Activated naive CD8-positive, alpha-beta T cell (primary cell): ENCODE data around the gene KIAA0513.
A peak's percentile ranks its signal among the peaks of the same experiment; 100 is the strongest.

Experiments
- H3K27ac Mint-ChIP-seq: one replicate; pipeline ENCODE4 v1.8.0; 2021; ENCODE audit warnings: mixed read lengths
- H3K27me3 Mint-ChIP-seq: one replicate; pipeline ENCODE4 v1.8.0; 2021; ENCODE audit warnings: mixed read lengths
- H3K36me3 Mint-ChIP-seq: one replicate; pipeline ENCODE4 v1.8.0; 2021; ENCODE audit warnings: mixed read lengths
- H3K4me1 Mint-ChIP-seq: one replicate; pipeline ENCODE4 v1.8.0; 2021; ENCODE audit warnings: low read depth, mixed read lengths
- H3K4me3 Mint-ChIP-seq: one replicate; pipeline ENCODE4 v1.8.0; 2021; ENCODE audit warnings: mild to moderate bottlenecking, mixed read lengths
- H3K9me3 Mint-ChIP-seq: one replicate; pipeline ENCODE4 v1.8.0; 2021; ENCODE audit warnings: low read depth, mixed read lengths

KIAA0513 gene

GRCh38 chr16:85090181-85090580 is 62.6 kb downstream of the KIAA0513 start:
- Mint-ChIP-seq H3K9me3 (no peaks in the 10 kb centered on the region), H3K4me3 (no peak overlapping the region), H3K4me1 (peaks cover 13% of the 10 kb centered on the region), H3K27ac (no peak overlapping the region), H3K27me3 (no peaks in the 10 kb centered on the region), H3K36me3 (peaks cover 2% of the 10 kb centered on the region)

DNA sequence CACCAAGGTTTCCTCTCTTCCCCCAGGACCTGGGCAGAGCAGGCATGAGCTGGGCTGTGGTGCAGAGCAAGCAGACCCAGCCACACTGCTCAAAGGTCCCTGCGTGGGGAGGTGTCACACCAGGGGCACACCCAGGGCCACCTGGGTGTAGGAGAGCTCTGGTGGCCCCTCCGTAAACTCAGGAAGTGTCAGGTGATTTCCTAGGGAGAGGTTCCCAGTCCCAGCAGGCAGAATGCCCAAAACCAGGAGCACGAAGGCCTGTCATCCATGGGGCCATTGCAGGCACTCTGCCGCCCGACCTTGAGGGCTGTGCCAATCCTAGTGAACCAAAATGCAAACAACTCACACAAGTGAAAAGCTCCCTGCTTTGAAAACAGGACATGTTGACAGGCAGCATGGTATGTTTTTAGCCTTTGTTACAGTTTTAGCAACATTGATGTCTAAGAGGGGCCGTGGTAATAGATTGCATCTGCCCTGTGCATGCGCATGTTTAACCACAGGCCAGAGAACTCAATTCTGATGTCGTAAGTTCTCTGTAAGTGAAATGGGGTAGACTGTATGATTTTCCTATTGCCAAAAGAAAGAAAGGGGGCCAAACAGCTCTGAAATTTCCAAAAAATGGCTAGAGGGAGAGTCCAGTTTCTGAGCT is 63.4 kb downstream of the KIAA0513 start:
- no peak overlapping the region for H3K4me3 Mint-ChIP-seq
- H3K27ac Mint-ChIP-seq, result no peak overlapping the region
- H3K9me3 Mint-ChIP-seq, result no peaks in the 10 kb centered on the region
- H3K36me3 Mint-ChIP-seq, result peaks cover 2% of the 10 kb centered on the region
- H3K27me3 Mint-ChIP-seq, result no peaks in the 10 kb centered on the region
- peaks cover 13% of the 10 kb centered on the region for H3K4me1 Mint-ChIP-seq

GRCh38 chr16:85091522-85091910 is 63.9 kb downstream of the KIAA0513 start:
- no peaks in the 10 kb centered on the region for H3K9me3 Mint-ChIP-seq
- peaks cover 11% of the 10 kb centered on the region for H3K4me1 Mint-ChIP-seq
- H3K27ac Mint-ChIP-seq, result no peak overlapping the region
- no peaks in the 10 kb centered on the region for H3K27me3 Mint-ChIP-seq
- no peak overlapping the region for H3K4me3 Mint-ChIP-seq
- peaks cover 2% of the 10 kb centered on the region for H3K36me3 Mint-ChIP-seq

DNA sequence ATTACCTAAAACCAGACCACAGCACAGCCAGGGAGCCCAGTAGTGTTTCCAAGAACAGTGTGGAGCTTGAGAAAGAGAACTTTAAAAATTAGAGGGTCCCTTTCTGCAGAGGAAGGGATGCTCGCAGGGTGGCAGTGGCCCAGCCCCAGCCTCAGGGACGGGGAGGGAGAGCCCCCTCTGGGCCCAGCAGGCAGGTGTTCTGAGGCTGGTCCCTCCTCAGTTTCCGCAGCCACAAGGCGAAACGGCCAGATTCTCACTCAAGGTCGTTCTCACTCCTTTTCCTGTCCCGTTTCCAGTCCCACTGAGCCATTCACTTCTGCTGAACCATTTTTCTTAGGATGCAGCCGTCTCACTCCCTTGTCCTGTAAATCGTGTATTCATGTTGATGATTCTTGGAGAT is 64.7 kb downstream of the KIAA0513 start:
- no peak overlapping the region for H3K27ac Mint-ChIP-seq
- H3K9me3 Mint-ChIP-seq, result no peaks in the 10 kb centered on the region

GRCh38 chr16:85092851-85093250 is 65.3 kb downstream of the KIAA0513 start:
- Mint-ChIP-seq H3K4me3 (no peak overlapping the region), H3K27me3 (no peaks in the 10 kb centered on the region), H3K4me1 (peaks cover 5% of the 10 kb centered on the region)

More for the DNA sequence above, 64.7 kb downstream of the KIAA0513 start:
- Mint-ChIP-seq H3K4me1 (peaks cover 5% of the 10 kb centered on the region), H3K27me3 (no peaks in the 10 kb centered on the region), H3K36me3 (peaks cover 2% of the 10 kb centered on the region), H3K4me3 (no peak overlapping the region)

DNA sequence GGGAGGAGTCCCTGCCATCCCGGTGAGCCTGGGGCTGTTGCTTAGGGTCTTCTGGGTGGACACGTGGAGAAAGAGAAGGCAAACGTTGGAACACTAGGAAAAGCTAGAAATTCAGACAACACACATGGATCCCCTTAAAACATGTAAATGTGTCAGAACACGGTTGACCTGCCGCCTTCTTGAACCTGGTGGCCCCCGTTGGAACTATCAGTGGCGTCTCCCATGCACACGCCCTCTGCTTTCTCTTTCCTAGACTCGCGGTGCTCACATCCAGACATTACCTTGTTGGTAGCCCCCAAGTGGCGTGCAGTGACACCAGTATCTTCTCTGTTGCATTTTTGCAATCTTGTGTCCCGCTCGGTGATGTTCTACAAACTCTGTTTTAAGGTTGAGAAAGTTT is 66.1 kb downstream of the KIAA0513 start:
- Mint-ChIP-seq H3K4me1 (peaks cover 5% of the 10 kb centered on the region), H3K9me3 (no peaks in the 10 kb centered on the region), H3K4me3 (no peak overlapping the region), H3K27ac (no peak overlapping the region), H3K27me3 (no peaks in the 10 kb centered on the region), H3K36me3 (no peaks in the 10 kb centered on the region)

More at GRCh38 chr16:85092851-85093250, 65.3 kb downstream of the KIAA0513 start:
- Mint-ChIP-seq H3K9me3 (no peaks in the 10 kb centered on the region), H3K36me3 (peaks cover 2% of the 10 kb centered on the region), H3K27ac (no peak overlapping the region)

DNA sequence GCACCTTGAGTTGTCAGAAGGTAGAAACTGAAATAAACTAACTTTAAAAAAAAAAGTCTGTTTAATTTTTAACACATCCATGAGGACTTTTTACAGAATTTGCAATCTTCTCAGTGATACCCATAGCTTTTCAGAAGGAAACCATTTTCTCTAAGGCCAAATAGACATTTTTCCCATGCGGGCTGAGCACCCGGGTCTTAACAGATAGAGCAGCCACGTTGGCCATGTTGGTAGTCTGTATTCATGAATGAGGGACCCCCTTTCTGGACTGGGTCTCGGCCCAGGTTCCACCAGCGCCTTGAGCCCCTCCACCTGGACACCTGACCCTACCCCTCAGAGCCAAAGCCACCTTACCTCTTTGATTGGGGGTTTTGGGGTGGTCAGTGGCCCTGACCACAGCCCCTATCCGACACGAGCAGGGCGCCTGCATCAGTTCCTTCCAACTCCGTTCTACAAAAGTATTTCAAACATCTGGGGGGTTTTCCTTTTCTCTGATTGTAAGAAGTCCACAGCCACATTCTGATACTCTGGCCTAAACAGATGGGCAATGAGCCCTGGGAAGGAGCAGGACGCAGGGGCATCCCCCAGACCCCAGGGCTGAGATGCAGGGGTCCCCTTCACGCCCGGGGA is 66.7 kb downstream of the KIAA0513 start:
- peaks cover 5% of the 10 kb centered on the region for H3K4me1 Mint-ChIP-seq
- H3K9me3 Mint-ChIP-seq, result no peaks in the 10 kb centered on the region
- H3K4me3 Mint-ChIP-seq, result no peak overlapping the region
- H3K27ac Mint-ChIP-seq, result no peak overlapping the region
- no peaks in the 10 kb centered on the region for H3K27me3 Mint-ChIP-seq
- no peaks in the 10 kb centered on the region for H3K36me3 Mint-ChIP-seq

GRCh38 chr16:85094812-85095211 is 67.2 kb downstream of the KIAA0513 start:
- no peak overlapping the region for H3K4me3 Mint-ChIP-seq
- H3K4me1 Mint-ChIP-seq, result peaks cover 5% of the 10 kb centered on the region
- H3K27me3 Mint-ChIP-seq, result no peaks in the 10 kb centered on the region
- H3K36me3 Mint-ChIP-seq, result no peaks in the 10 kb centered on the region
- H3K9me3 Mint-ChIP-seq, result no peaks in the 10 kb centered on the region
- H3K27ac Mint-ChIP-seq, result no peak overlapping the region

GRCh38 chr16:85096921-85097320 is 69.3 kb downstream of the KIAA0513 start:
- no peak overlapping the region for H3K4me3 Mint-ChIP-seq
- H3K9me3 Mint-ChIP-seq, result no peaks in the 10 kb centered on the region
- H3K27ac Mint-ChIP-seq, result no peak overlapping the region
- H3K4me1 Mint-ChIP-seq, result peaks cover 4% of the 10 kb centered on the region
- no peaks in the 10 kb centered on the region for H3K36me3 Mint-ChIP-seq
- H3K27me3 Mint-ChIP-seq, result no peaks in the 10 kb centered on the region

DNA sequence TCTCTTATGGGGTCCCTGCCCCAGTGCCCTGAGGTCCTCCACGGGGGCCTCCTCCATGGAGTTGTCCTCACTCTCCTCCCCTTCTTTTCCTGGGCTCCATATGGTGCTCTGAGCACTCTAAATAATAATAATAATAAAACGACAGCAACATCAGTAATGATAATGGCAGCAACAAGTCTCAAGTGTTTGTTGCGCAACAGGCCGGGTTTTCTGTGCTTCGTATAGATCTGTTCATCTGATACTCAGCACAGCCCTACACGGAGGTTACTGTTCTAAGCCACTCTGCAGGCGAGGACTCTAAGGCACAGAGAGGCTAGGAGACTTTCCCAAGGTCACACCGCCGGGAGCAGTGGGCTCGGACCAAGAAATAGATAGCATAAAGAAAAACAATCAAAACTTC is 71.0 kb downstream of the KIAA0513 start:
- Mint-ChIP-seq H3K4me1 (peaks cover 18% of the 10 kb centered on the region), H3K36me3 (no peaks in the 10 kb centered on the region), H3K27me3 (no peaks in the 10 kb centered on the region), H3K4me3 (no peak overlapping the region), H3K27ac (no peak overlapping the region), H3K9me3 (no peaks in the 10 kb centered on the region)

- no peaks in the 10 kb centered on the region for H3K27me3 Mint-ChIP-seq
- no peaks in the 10 kb centered on the region for H3K9me3 Mint-ChIP-seq
- H3K4me3 Mint-ChIP-seq, result no peak overlapping the region
- no peak overlapping the region for H3K27ac Mint-ChIP-seq
- no peaks in the 10 kb centered on the region for H3K36me3 Mint-ChIP-seq
- peaks cover 32% of the 10 kb centered on the region for H3K4me1 Mint-ChIP-seq
These were observed 72.7 kb downstream of the KIAA0513 start for GRCh38 chr16:85100265-85100664.

DNA sequence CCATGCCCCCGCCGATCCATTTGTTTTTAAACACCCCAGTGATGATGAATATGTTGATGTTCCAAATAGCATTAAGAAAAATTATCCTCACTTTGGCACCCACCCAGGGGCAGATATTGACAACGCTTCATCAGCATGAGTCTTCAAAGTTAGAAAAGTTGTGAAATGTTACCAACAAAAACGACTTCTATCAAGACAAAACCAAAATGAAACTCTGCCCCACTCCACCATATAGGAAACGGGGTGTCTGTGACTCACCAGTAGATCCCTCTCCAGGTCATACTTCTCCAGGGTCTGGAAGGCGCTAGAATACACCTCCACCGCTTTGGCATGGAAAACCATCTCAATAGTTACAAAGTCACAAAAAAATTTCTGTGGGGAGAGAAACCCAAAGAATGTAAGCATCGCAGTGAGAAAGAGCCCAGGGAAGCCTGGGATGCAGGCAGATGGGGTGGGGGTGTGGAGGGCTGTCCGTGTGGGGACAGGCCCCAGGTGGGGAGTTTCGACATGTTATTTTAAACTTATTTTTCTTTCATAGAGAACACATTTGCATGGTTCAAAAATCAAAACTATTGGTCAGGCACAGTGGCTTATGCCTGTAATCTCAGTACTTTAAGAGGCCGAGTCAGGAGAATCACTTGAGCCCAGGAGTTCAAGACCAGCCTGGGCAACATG is 74.5 kb downstream of the KIAA0513 start:
- Mint-ChIP-seq H3K27me3 (no peaks in the 10 kb centered on the region), H3K27ac (peak overlapping the region; percentile 50), H3K9me3 (no peaks in the 10 kb centered on the region), H3K36me3 (no peaks in the 10 kb centered on the region), H3K4me3 (no peak overlapping the region), H3K4me1 (peaks cover 37% of the 10 kb centered on the region)

- no peaks in the 10 kb centered on the region for H3K27me3 Mint-ChIP-seq
- H3K4me1 Mint-ChIP-seq, result peaks cover 37% of the 10 kb centered on the region
- no peaks in the 10 kb centered on the region for H3K36me3 Mint-ChIP-seq
- H3K9me3 Mint-ChIP-seq, result no peaks in the 10 kb centered on the region
- H3K27ac Mint-ChIP-seq, result no peak overlapping the region
- H3K4me3 Mint-ChIP-seq, result no peak overlapping the region
These were observed 75.8 kb downstream of the KIAA0513 start for GRCh38 chr16:85103114-85104079.

GRCh38 chr16:85104147-85104546 is 76.6 kb downstream of the KIAA0513 start:
- H3K27me3 Mint-ChIP-seq, result no peaks in the 10 kb centered on the region
- peak overlapping the region; percentile 10 for H3K27ac Mint-ChIP-seq
- H3K4me1 Mint-ChIP-seq, result peaks cover 37% of the 10 kb centered on the region
- no peak overlapping the region for H3K4me3 Mint-ChIP-seq
- H3K36me3 Mint-ChIP-seq, result no peaks in the 10 kb centered on the region
- H3K9me3 Mint-ChIP-seq, result no peaks in the 10 kb centered on the region
